Left renal pelvis (tissue), 4 donors: Measurements from ENCODE around the gene MBNL2. TPM values are rescaled to one million over a fixed set of nuclear protein-coding genes. Genes with fewer than 3 reads are reported as not detected.

Experiments
- DNase-seq, 4 donors: peaks; one replicate each; pipeline ENCODE4 v3.0.0-alpha.2; 2013; ENCODE audit warnings: low read depth in 4 of 4, low spot score in 3 of 4
- polyA plus RNA-seq, 4 donors: library from polyadenylated mRNA; unstranded; fragments of 120-200 nt; gene quantifications; one replicate each; pipeline ENCODE4 v1.2.1, GENCODE V29; 2013; ENCODE audit not compliant: insufficient read length in 4 of 4

The MBNL2 gene
- polyA plus RNA-seq, 4 donors: 59.9 to 78.3 (median 63.9) TPM

DNA sequence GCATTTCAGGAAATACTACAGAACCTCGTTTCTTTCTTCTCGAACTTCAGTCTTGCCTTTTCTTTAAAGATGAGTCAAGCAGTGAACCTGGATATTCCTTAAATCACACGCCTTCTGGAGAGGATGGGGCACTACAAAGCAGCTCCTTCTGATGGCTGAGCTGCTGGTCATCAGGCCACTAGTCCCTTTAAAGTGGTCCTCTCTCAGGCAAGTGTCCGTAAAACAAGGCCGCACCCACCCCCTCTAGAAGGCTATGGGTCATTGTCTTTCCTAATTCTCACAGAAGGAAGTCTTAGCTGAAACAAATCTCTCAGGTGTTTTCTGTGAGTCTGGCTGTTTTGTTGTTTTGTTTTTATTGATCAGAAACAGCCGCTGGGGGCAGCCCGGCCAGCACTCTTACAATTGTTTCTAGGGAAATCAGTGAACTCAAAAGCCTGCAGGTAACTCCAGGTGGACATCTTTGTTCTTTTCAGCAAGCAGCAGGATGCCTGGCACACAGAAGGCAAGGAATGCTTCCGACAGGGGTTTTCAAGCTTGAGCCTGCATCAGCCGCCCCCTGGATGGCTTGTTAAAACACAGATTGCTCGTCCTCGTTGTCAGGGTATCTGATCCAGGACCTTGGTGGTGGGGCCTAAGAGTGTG, 45.4 kb downstream of the MBNL2 start:
- no peak for DNase-seq

DNA sequence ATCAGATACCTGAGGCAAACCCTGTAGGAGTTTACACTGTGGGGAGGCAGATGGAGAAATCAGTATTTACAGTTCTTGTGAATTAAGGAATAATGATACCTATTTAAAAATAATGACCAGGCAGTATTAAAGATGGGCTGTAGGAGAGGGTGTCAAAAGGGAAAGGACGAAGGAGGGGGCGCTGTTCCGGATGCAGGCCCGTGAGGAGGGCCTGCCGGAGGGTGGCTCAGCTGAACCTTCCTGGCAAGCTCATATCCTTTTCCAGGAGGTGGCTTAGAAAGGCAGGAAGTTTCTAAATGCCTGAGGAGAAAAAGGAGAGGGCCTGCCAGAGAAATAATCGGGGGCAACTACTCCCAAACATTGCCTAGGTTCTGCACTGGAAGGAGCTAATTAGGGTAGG, 46.6 kb downstream of the MBNL2 start:
- no peak for DNase-seq

DNA sequence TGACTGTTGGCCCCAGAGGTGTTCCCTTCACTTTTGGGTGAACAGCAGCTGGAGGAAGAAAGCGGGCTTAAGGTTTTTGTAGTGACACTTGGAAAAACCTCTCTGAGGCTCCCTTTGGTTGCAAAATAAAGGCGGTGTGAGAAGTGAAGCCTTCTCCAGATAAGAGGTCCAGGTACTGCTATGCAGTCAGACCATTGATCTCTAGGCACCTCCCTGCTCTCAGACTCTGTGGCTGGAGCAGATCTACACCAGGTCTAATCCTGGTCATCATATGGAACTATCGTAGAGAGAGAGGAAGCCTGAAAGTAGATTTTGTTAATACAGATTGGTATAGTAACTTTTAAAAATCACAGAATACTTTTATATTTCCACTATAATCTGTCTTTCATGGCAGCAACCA, 47.5 kb downstream of the MBNL2 start:
- no peak for DNase-seq

DNA sequence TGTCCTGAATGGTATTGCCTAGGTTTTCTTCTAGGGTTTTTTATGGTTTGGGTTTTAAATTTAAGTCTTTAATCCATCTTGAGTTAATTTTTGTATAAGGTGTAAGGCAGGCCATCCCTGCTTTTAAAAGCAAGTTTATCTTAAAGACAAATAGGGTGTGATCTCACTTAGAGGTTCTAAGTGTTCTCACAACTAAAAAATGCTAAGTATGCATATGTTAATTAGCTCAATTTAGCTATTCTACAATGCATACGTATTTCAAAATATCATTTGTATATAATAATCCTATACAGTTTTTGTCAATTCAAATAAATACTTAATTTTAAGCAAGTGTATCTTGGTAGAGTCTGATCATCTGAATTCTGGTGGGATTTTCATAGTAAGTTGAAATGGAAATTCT, 50.4 kb downstream of the MBNL2 start:
- DNase-seq: no peak

DNA sequence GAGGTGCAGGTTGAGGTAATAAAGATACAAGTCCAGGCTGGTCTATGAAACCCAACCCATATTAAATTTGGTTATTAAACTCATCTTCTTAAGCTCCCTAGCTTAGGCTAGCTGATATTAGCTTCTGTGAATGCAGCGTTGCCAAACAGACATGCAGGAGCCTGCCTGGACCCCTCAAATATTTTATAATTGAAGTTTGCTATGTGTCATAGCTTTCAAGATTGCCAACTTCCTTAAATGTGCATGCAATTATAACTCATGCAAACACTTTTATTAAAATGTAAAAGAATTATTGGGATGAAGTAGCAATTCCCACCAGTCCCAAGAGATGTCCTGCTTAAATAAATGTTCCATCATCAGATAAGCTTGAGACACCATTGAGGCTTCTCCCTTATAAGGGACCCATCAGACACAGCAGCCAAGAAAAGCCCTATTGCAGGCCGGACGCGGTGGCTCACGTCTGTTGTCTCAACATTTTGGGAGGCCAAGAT, 51.3 kb downstream of the MBNL2 start:
- DNase-seq: no peak

DNA sequence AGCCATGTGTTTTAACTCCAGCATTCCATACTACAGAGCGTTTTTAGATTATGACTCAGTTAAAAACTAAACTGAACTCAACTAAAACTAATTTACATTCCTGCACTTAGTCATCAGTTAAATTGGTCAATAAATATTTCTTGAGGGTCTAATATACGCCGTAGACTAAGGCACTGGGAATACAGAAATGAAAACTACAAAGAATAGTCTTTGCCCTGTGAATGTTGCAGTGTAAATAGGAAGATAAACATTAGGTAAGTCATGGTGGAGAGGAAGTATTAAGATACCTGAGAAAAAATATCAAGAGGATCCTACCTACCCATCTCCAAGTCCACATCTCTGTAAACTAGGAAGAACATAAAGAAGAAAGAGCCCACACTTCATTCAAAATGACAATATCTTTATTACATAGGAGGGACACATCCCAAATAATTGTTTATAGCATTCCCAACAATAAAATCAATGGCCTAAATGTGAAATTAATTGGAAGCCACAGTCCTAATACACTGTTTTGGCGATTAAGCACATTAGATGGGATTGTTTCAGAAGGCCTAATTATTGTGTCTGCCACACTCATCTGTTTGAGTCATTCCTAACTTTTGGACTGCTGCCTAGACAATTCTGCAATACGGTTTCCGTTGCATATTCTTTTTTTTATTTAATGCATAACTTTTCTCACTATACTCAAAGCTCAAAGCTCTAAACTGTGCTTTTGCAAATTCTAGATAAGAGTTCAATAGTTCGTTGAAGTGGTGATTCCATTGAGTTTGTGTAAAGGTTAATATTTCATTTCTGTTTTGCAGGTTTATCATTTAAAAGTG, 52.9 kb downstream of the MBNL2 start:
- no peak for DNase-seq

DNA sequence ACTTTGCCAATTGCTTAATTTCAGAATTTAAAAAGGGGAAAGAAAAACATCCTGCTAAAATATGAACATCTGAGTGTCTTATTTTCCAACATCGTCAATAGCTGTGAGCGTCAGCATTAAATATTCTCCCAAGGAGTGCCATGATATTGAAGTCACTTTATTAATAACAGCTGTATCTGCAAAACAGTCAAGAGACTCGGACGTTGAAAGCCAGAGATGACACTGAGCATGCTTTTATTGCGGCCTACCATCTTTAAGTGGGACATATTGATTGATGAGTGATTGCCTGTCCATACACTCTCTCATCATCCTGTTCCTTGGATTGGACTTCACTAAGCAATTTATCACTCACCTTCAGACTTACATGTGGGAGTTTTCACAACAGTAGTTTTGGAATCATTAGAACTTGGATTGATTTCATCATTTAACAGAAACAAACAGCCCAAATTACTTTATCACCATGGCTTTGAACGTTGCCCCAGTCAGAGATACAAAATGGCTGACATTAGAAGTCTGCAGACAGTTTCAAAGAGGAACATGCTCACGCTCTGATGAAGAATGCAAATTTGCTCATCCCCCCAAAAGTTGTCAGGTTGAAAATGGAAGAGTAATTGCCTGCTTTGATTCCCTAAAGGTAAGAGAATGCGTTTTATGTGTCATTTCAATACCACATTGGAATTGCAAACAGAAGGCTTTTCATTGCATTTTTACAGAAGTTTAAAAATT, 53.8 kb downstream of the MBNL2 start:
- no peak for DNase-seq

DNA sequence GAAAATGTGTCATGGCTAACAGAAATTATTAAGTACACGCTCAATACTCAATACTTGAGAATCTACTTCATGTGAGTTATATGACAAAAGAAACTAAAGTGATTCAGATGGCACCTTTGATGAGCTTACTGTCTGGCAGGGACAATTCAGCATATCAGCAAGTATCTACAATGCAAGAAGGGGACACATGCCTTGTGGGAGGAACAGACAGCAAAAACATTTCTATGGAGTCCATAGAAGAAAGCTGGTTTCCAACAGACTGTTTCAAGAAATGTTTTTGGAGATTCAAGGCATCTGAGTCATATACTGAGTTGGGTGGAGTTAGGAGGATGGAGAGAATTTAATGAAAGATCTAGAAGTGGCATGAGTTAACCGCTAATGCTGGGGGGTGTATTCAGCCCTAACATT, 54.7 kb downstream of the MBNL2 start:
- DNase-seq: no peak

DNA sequence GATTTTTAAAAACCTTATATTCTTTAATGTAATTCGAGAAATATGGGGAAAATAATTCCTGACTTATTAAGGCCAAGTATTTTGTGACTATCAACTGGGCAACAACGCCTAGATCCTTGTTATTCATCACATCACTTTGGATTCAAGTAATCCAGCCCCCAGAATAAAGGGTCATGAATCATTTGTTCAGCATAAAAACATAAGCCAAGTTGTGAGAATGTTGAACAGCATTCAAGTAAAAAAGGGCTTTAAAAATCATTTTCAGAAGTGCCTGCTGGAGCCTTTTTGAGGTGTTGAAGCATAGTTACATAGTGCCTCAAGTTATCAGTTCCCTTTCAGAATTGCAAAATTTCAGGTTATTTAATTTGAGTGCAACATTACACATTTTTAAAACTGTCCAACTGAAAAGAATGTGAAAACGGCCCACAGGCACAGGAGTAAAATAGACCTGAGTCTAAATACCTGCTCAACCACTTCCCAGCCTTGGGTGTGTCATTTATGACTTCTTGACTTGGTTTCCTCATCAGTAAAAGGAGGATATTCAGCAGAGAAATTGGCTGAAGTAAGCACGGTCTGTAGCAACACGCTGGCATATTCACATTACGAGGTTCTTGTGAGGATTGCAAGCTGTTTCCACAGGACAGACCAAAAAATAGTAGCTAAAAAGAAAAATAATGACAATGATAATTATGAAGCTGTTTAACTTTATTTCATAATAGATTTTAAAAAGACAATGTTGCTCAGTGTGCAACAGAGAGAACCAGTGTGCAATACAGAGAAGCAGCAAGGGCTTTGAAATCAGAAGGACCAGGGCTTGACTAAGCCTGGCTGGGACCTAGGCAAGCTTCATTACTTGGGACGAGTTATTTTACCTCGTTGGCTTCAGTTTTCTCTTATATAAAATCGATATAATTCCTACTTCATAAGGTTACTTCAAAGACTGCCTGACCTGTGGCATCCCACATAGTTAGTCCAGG, 56.6 kb downstream of the MBNL2 start:
- DNase-seq: no peak

DNA sequence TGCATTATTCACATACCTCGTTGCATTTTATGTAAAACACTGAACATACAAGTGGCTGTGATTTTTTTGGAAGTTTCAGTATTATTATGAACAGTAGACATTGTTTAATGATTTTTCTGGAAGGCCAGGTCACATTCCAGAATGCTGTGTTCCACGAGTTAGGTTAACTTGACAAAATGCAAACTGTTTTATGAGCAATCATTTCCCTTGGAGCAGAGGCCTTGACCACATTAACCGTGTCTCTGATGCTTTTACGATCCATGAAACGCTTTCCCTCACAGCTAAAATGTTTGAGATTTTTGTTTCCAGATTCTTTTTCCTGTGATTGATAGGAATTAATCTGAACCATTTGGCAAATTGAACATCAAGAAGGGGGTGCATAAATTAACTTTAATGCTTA, 57.8 kb downstream of the MBNL2 start:
- peak in 1 of 4 donors; percentile 45 for DNase-seq

DNA sequence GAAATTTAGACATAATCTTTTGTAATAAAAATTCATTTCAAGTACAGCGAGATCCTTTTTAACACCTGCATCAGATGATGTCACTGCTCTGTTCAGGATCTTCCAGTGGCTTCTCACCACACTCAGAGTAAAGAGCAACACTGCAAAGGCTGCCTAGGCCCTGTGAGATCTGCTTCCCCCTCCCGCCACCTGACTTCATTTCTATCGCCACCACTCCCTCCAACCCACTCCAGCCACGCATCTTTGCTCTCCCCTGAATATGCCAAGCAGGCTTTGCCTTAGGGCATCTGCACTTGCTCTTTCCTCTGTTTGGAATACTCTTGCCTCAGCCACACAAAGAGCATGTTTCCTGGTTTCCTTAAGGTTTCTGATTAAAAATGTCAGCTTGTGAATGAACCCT, 58.3 kb downstream of the MBNL2 start:
- DNase-seq: no peak

DNA sequence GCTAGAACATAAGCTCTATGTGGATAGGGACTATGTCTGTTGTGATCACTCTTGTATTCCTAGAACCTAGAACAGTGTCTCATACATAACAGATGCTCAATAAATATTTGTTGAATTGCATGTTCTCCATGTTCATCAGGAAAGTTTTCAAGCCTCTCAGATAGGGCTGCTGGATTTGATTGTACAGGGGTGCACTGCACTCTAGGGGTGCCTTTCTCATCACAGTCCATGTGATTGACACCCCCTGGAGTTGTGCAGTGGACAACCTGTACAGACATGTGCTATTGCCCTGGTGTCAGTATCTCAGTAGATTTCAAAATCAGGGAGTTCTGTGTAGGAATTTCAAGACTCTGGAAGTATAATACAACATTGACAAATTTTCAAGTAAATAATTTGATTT, 58.9 kb downstream of the MBNL2 start:
- DNase-seq: no peak

DNA sequence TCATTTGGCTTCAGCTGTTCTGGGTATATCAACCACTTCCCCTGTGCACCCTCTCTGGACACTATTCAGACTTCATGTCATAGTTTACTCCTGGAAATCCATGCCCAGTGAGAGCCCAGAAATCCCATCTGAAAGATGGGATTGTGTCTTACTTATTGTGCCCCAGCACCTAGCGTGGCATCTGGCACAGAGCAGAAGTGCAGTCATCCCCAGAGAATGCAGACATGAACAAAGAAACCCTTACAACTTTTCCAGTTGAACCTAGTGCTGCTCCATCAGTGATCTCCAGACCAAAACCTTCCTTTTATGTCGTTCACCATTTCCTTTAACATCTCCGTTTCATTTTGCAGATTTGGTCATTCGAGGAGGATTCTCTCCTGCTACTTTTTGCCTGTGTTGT, 60.6 kb downstream of the MBNL2 start:
- DNase-seq: no peak

DNA sequence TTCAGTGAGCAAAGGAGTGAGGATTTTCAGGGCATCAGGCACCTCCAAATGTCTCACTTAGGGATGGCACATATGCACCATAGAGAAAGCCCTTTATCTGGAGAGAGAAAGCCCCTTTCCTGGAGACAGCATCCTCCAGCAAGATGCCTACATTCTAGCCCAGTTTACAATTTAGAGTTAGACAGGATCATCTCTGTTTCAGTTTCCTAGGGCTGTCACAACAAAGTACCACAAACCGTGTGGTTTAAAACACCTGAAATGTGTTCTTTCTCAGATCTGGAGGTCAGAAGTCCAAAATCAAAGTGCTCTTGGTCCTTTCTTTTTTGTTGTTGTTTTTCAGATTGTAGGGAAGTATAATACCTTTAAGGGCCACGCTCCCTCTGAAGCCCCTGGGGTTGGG, 61.8 kb downstream of the MBNL2 start:
- no peak for DNase-seq

DNA sequence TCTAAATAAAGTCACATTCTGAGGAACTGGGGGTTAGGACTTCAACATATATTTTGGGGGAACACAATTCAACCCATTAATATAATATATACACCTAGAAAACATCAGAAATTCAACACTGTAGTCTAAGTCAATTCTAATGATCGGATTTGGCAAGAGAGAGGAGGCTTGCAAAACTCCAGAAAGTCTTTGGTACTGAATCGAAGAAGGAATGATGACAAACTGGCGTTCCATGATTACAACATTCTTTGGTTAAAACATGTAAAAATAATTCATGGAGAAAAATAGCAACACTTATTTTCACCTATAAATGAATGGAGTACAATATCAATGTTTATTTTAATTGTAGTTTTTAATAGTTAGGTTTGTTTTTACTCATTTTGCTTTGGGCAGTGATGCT, 62.4 kb downstream of the MBNL2 start:
- no peak for DNase-seq

DNA sequence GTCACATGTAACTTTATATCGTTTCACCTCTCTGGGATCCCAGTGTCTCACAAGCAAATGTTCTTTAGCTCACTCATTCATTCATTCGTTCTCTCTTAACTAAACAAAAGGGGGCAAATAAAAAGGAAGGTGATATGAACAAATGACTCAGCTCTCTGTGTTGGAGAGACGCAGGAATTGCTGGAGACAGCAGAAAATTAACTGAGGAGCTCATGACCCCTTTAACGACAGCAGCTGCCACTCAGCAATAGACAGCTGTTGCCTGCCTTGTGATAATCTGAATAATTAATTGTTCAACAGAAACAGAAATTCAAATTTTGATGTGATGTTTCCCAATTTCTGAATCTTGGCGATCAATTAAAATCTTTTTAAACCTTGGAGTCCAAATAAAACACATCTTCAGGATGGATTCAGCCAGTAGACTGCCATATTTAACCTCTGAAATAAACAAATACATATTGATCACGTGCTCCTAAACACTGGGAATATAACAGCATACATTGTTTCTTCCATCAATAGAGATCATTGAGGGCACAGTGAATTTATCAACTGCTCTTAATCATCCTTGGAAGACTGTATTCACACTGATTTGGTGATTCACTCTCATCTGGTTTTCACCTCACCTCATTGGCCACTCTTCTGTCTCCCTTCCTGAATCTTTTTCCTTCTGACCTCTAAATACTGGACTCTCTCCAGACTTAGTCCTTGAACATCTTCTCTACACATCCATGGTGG, 63.3 kb downstream of the MBNL2 start:
- no peak for DNase-seq

DNA sequence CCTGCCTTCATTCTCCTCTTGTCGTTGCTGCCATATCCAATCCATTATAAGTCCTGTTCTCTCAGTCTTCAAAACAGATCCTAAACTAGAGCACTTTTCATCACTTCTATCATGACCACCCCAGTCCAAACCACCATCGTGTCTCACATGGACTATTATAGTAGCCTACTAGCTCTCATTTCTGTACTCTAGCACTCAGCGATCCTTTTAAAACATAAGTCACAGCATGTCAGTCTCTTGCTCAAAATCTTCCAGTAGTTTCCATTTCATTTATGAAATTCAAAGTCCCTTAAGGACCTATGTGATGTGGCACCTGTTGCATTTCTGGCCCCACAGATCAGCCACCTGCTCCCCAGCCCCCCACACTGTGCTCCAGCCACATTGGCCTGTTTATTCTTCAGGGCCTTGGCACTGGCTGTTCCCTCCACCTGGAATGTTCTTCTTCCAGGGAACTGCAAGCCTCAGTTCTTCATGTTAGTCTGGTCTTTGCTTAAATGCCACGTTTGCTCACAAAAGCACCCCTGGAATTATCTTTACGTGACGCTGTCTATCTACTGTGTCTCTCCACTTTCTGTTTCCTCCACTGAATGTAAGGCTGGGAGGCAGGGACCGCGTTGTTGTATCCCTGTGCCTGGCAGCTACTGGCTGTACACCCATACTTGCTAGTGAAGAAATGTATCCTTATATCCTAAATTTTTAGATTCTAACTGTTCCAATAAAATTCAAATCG, 64.3 kb downstream of the MBNL2 start:
- DNase-seq: no peak

DNA sequence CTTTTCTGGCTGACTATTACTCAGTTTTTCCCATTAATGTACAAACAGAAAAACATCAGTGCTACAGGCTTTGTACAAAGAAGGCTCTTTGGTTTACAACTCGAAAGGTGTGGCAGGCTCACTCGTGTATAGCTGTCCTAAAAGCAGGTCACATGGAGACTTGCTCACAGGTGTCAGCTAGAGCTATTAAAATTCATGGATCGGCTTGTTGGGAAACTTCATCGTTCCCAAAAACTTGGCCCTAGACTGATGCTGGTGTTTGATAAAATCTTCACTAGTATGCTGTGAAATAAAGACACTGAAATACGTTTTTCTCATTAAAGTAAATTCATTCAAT, 64.9 kb downstream of the MBNL2 start:
- no peak for DNase-seq

DNA sequence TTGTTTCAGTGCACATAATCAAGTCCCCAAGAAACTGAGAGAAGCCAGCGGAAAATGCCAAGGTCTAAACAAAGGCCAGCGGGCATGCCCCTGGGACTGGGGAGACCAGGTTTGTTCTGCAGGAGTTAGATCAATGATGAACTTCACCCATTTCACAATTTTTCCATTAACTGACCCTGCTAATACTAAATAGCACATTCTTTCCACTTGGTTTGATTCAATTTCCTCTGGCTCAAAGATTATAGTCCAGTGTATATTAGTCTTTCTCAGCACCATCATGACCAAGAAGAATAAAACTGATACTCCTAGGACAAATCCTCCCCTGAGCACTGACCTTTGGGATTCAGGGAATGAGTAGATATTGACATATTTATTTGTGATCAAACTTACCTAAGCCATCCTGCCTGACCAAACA, 66.4 kb downstream of the MBNL2 start:
- DNase-seq: no peak
